PC-9 (cell line): ENCODE results near the gene TMEM139.

Source experiments
- EZH2 ChIP-seq: fragments of 200-600 bp; sonication (generic); IDR thresholded peaks from 2 replicates; pipeline ENCODE4 v1.8.0; 2017; ENCODE audit warnings: antibody characterized with exemption, low read depth
- TF ChIP-seq, protein P1 (sequence below): fragments of 200-600 bp; sonication (generic); conservative IDR thresholded peaks from 2 replicates; pipeline ENCODE4 v1.6.1; 2017; ENCODE audit warnings: mixed run types, antibody characterized with exemption, mild to moderate bottlenecking, moderate library complexity

- TF ChIP-seq, protein P1, sequence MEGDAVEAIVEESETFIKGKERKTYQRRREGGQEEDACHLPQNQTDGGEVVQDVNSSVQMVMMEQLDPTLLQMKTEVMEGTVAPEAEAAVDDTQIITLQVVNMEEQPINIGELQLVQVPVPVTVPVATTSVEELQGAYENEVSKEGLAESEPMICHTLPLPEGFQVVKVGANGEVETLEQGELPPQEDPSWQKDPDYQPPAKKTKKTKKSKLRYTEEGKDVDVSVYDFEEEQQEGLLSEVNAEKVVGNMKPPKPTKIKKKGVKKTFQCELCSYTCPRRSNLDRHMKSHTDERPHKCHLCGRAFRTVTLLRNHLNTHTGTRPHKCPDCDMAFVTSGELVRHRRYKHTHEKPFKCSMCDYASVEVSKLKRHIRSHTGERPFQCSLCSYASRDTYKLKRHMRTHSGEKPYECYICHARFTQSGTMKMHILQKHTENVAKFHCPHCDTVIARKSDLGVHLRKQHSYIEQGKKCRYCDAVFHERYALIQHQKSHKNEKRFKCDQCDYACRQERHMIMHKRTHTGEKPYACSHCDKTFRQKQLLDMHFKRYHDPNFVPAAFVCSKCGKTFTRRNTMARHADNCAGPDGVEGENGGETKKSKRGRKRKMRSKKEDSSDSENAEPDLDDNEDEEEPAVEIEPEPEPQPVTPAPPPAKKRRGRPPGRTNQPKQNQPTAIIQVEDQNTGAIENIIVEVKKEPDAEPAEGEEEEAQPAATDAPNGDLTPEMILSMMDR, result no peak
- TF ChIP-seq EZH2, result no peak
Measured at GRCh38 chr7:143337216-143337615, 52.5 kb downstream of the TMEM139 start.
